Left cardiac atrium (tissue), 4 donors: ENCODE measurements around the gene RRAD. TPM values are rescaled to one million over a fixed set of nuclear protein-coding genes. Genes with fewer than 3 reads are reported as not detected.
"Not testable (repeated sequence)": the region's sequence is repeated elsewhere in the genome, so short reads cannot be mapped to it uniquely, and the experiment has no call there.

Source experiments
- ATAC-seq, 2 donors: fragments of 200-7000 bp; cut with Tn5 transposase; one replicate each; pipeline ENCODE4 v1.9.1; 2020; ENCODE audit warnings: mild to moderate bottlenecking in 2 of 2, moderate library complexity in 2 of 2
- DNase-seq: peaks from one replicate; pipeline ENCODE4 v3.0.0-alpha.2; 2020
- intact Hi-C, 2 donors: fragments of 100-400 bp; cut with DNase I; formaldehyde crosslinking; loops; one replicate each; pipeline versions ENCODE4 v1.14.1 to v1.15.1; 2022 to 2023
- total RNA-seq, 2 donors: library from RNA; stranded (reverse); fragmentation: NEBNext Ultra II Directional; extraction: Animal tissue kit (Norgen Biotek cat#: 25700); gene quantifications; one replicate each; pipeline ENCODE4 v1.2.1, GENCODE V29; 2021
- donor health status: DM: no; HTN: yes; CAD: no.
- donor health status: DM: no; HTN: yes; CAD: no; lungs with severe emphysema.
- donor health status: DM: yes; HTN: yes; CAD: no.
- donor health status: Dilated cardiomyopathy.

The RRAD gene
- total RNA-seq, 2 donors from 2014 or later, result 58.3 to 325 TPM

GRCh38 chr16:66954097-66954659, 28.8 kb upstream of the RRAD start:
- DNase-seq, result peak; percentile 71
- peak; percentile 77 to 84 for ATAC-seq
- intact Hi-C loops, result no loop called here

- DNase-seq (no peak), ATAC-seq (no peak)
- intact Hi-C loops, result no loop called here
Measured at GRCh38 chr16:66953462-66954096, 28.2 kb upstream of the RRAD start.

- intact Hi-C loops, result no loop called here
- ATAC-seq (no peak), DNase-seq (no peak)
Measured at GRCh38 chr16:66952430-66953110, 27.2 kb upstream of the RRAD start.

- intact Hi-C loops, result no loop called here
- ATAC-seq, result no peak
- DNase-seq, result no peak
Measured at GRCh38 chr16:66950971-66951790, 25.8 kb upstream of the RRAD start.

GRCh38 chr16:66950437-66950836, 25.1 kb upstream of the RRAD start:
- intact Hi-C loops, result no loop called here
- no peak for DNase-seq
- ATAC-seq, result no peak

GRCh38 chr16:66949472-66949871, 24.1 kb upstream of the RRAD start:
- intact Hi-C loops, result loop anchor here in 1 of 2 donors (5.0 kb wide), 1 partner anchor 52 kb away; no protein-coding TSS in a partner anchor

GRCh38 chr16:66948837-66949225, 23.5 kb upstream of the RRAD start:
- ATAC-seq, result peak in 1 of 2 donors; percentile 4
- intact Hi-C loops, result loop anchor here in 1 of 2 donors (5.0 kb wide), 1 partner anchor 52 kb away; no protein-coding TSS in a partner anchor
- no peak for DNase-seq

More at GRCh38 chr16:66949472-66949871, 24.1 kb upstream of the RRAD start:
- DNase-seq (no peak), ATAC-seq (no peak)

GRCh38 chr16:66948134-66948836, 22.9 kb upstream of the RRAD start:
- no peak for DNase-seq
- intact Hi-C loops, result loop anchor here in 1 of 2 donors (5.0 kb wide), 1 partner anchor 51 kb away; no protein-coding TSS in a partner anchor

GRCh38 chr16:66947302-66948065, 22.1 kb upstream of the RRAD start:
- ATAC-seq (peak; percentile 72 to 79), DNase-seq (peak; percentile 84)
- intact Hi-C loops, result loop anchor here in 1 of 2 donors (5.0 kb wide), 1 partner anchor 50 kb away; no protein-coding TSS in a partner anchor

More at GRCh38 chr16:66948134-66948836, 22.9 kb upstream of the RRAD start:
- peak; percentile 47 to 49 for ATAC-seq

- no peak for ATAC-seq
- intact Hi-C loops, result loop anchor here in 1 of 2 donors (5.0 kb wide), 1 partner anchor 50 kb away; no protein-coding TSS in a partner anchor
- DNase-seq, result no peak
Measured at GRCh38 chr16:66946974-66947301, 21.6 kb upstream of the RRAD start.

GRCh38 chr16:66946541-66946940, 21.2 kb upstream of the RRAD start:
- no peak for ATAC-seq
- DNase-seq, result no peak
- intact Hi-C loops, result loop anchor here in 1 of 2 donors (5.0 kb wide), 1 partner anchor 49 kb away; no protein-coding TSS in a partner anchor

- DNase-seq (no peak), ATAC-seq (no peak)
- intact Hi-C loops, result loop anchor here in 1 of 2 donors (5.0 kb wide), 1 partner anchor 49 kb away; no protein-coding TSS in a partner anchor
Measured at GRCh38 chr16:66945939-66946338, 20.6 kb upstream of the RRAD start.

- not testable (repeated sequence) for DNase-seq, ATAC-seq
- intact Hi-C loops, result loop anchor here in 1 of 2 donors (5.0 kb wide), 1 partner anchor 48 kb away; no protein-coding TSS in a partner anchor
Measured at GRCh38 chr16:66944971-66945370, 19.6 kb upstream of the RRAD start.

GRCh38 chr16:66944054-66944441, 18.7 kb upstream of the RRAD start:
- ATAC-seq (no peak), DNase-seq (no peak)
- intact Hi-C loops, result no loop called here

- ATAC-seq (no peak), DNase-seq (no peak)
- intact Hi-C loops, result no loop called here
Measured at GRCh38 chr16:66943426-66944053, 18.2 kb upstream of the RRAD start.

GRCh38 chr16:66942981-66943380, 17.6 kb upstream of the RRAD start:
- no peak for DNase-seq
- intact Hi-C loops, result no loop called here
- no peak for ATAC-seq

- ATAC-seq (no peak), DNase-seq (no peak)
- intact Hi-C loops, result no loop called here
Measured at GRCh38 chr16:66940236-66940635, 14.9 kb upstream of the RRAD start.
